WERI-Rb-1 (cell line): ENCODE measurements around the gene PKNOX2.

ENCODE experiments used
- DNase-seq: peaks from one replicate; pipeline ENCODE4 v3.0.0-alpha.2; 2020
- H3K27ac ChIP-seq: fragments of 250-450 bp; sonication (Bioruptor Pico); 2 replicates; pipeline ENCODE4 v1.5.1; 2020; ENCODE audit warnings: mild to moderate bottlenecking, moderate library complexity
- H3K27me3 ChIP-seq: fragments of 250-450 bp; sonication (Bioruptor Pico); 2 replicates; pipeline ENCODE4 v1.5.1; 2021; ENCODE audit warnings: mild to moderate bottlenecking, low read depth, moderate library complexity; ENCODE audit not compliant: insufficient read depth, severe bottlenecking
- H3K36me3 ChIP-seq: fragments of 250-450 bp; sonication (Bioruptor Pico); 2 replicates; pipeline ENCODE4 v1.5.1; 2020; ENCODE audit warnings: mild to moderate bottlenecking, moderate library complexity
- H3K4me3 ChIP-seq: 2 replicates; pipeline ENCODE4 v1.5.1; 2011; ENCODE audit warnings: low read depth, mild to moderate bottlenecking, control low read depth, low read length
- H3K9me3 ChIP-seq: fragments of 250-450 bp; sonication (Bioruptor Pico); 2 replicates; pipeline ENCODE4 v1.5.1; 2021; ENCODE audit warnings: mild to moderate bottlenecking, moderate library complexity; ENCODE audit not compliant: severe bottlenecking
- CTCF ChIP-seq: IDR thresholded peaks from 2 replicates; pipeline ENCODE4 v1.5.1; 2011; ENCODE audit warnings: low read depth, mild to moderate bottlenecking, control low read depth, inconsistent platforms, low read length

Gene PKNOX2

GRCh38 chr11:125372911-125373310 lies 208.4 kb downstream of the PKNOX2 start:
- Histone ChIP-seq H3K9me3 (no peaks in the 10 kb centered on the region), H3K27me3 (no peaks in the 10 kb centered on the region), H3K4me3 (no peak overlapping the region), H3K27ac (no peak overlapping the region), H3K36me3 (no peaks in the 10 kb centered on the region)
- no peak for DNase-seq
- no peak for TF ChIP-seq CTCF

- no peak overlapping the region for H3K4me3 ChIP-seq
- TF ChIP-seq CTCF, result no peak
- no peak overlapping the region for H3K27ac ChIP-seq
- H3K36me3 ChIP-seq, result no peaks in the 10 kb centered on the region
- no peaks in the 10 kb centered on the region for H3K27me3 ChIP-seq
- no peaks in the 10 kb centered on the region for H3K9me3 ChIP-seq
- no peak for DNase-seq
Observed at GRCh38 chr11:125373426-125374391, 209.2 kb downstream of the PKNOX2 start.

GRCh38 chr11:125374398-125374797 lies 209.8 kb downstream of the PKNOX2 start:
- no peak overlapping the region for H3K27ac ChIP-seq
- no peak for TF ChIP-seq CTCF
- H3K4me3 ChIP-seq, result no peak overlapping the region

GRCh38 chr11:125375146-125375545 lies 210.6 kb downstream of the PKNOX2 start:
- no peak for TF ChIP-seq CTCF
- Histone ChIP-seq H3K27me3 (no peaks in the 10 kb centered on the region), H3K4me3 (no peak overlapping the region), H3K9me3 (no peaks in the 10 kb centered on the region), H3K27ac (no peak overlapping the region), H3K36me3 (no peaks in the 10 kb centered on the region)
- no peak for DNase-seq

More at GRCh38 chr11:125374398-125374797, 209.8 kb downstream of the PKNOX2 start:
- Histone ChIP-seq H3K27me3 (no peaks in the 10 kb centered on the region), H3K36me3 (no peaks in the 10 kb centered on the region), H3K9me3 (no peaks in the 10 kb centered on the region)
- no peak for DNase-seq

GRCh38 chr11:125376117-125376516 lies 211.6 kb downstream of the PKNOX2 start:
- peak overlapping the region; percentile 23; the same call in 1 of the 2 replicates for H3K27ac ChIP-seq
- no peak for TF ChIP-seq CTCF
- H3K36me3 ChIP-seq, result no peaks in the 10 kb centered on the region
- H3K4me3 ChIP-seq, result no peak overlapping the region
- peak; percentile 86 for DNase-seq
- H3K9me3 ChIP-seq, result no peaks in the 10 kb centered on the region
- no peaks in the 10 kb centered on the region for H3K27me3 ChIP-seq
